ENCODE data around the gene PCSK9. TPM values are rescaled to one million over a fixed set of nuclear protein-coding genes. Genes with fewer than 3 reads are reported as not detected.

Gene PCSK9
- total and polyA plus RNA-seq, 2 experiments from 2014 or later, result 1.3 TPM; not detected in 1

- TF ChIP-seq CTCF (IDR thresholded peaks at IDR 0.05; ENCODE audit: low read depth, low read length), result no peak
- Histone ChIP-seq H3K4me3 (no peak overlapping the region), H3K27ac (no peak overlapping the region), H3K9me3 (ENCODE audit: low read depth) (no peaks in the 10 kb centered on the region), H3K36me3 (no peaks in the 10 kb centered on the region), H3K27me3 (peaks cover 7% of the 10 kb centered on the region), H3K4me1 (ENCODE audit: low read depth) (no peaks in the 10 kb centered on the region)
- no peak for DNase-seq (ENCODE audit: low read depth in 1 of 2, low spot score in 1 of 2)
Measured at GRCh38 chr1:55046871-55047270, 7.5 kb downstream of the PCSK9 start.

- TF ChIP-seq CTCF (IDR thresholded peaks at IDR 0.05; ENCODE audit: low read depth, low read length), result no peak
- Histone ChIP-seq H3K36me3 (no peaks in the 10 kb centered on the region), H3K9me3 (ENCODE audit: low read depth) (no peaks in the 10 kb centered on the region), H3K27ac (no peak overlapping the region), H3K4me3 (no peak overlapping the region), H3K4me1 (ENCODE audit: low read depth) (no peaks in the 10 kb centered on the region), H3K27me3 (no peaks in the 10 kb centered on the region)
- no peak for DNase-seq (ENCODE audit: low read depth in 1 of 2, low spot score in 1 of 2)
Measured at GRCh38 chr1:55047611-55048010, 8.3 kb downstream of the PCSK9 start.

DNA sequence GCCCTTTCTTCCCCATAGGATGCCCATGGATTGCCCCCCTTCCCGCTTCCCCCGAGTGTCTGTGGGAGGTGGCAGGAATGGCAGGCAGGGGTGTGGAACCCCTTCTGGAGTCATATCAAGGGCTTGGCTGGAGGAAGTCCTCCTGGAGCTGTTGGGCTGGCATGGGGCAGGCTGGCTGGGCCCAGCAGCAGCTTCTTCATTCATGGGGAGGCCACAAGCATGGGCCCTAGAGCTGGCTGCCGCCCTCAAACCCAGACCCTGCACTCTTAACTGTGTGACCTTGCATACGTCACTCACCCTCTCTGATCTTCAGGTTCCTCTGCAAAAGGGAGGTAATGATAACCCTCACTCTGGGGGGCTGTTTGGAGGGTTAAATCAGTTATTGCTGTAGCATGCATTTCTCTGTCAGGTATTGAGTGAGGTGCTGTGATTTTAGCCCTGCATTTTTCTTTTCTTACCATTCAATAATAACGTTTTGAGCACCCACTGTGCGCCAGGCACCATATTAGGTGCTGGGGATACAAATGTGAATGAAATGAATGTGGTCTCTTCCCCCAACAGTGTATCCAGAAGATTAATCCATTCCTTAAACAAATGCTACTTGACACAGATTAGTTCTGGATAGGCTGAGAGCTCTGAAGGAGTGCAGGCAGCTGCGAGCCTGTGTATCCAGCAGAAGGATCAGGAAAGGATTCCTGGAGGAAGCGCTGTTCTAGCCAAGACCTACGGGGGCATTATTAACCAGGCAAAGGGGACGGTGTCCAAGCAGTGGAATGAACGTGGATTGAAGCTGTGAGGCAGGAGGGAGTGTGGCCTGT is 9.3 kb downstream of the PCSK9 start:
- Histone ChIP-seq H3K27ac (no peak overlapping the region), H3K27me3 (no peaks in the 10 kb centered on the region), H3K9me3 (ENCODE audit: low read depth) (no peaks in the 10 kb centered on the region), H3K4me3 (no peak overlapping the region), H3K4me1 (ENCODE audit: low read depth) (no peaks in the 10 kb centered on the region), H3K36me3 (no peaks in the 10 kb centered on the region)
- DNase-seq (ENCODE audit: low read depth in 1 of 2, low spot score in 1 of 2), result no peak
- TF ChIP-seq CTCF (IDR thresholded peaks at IDR 0.05; ENCODE audit: low read depth, low read length), result no peak

DNA sequence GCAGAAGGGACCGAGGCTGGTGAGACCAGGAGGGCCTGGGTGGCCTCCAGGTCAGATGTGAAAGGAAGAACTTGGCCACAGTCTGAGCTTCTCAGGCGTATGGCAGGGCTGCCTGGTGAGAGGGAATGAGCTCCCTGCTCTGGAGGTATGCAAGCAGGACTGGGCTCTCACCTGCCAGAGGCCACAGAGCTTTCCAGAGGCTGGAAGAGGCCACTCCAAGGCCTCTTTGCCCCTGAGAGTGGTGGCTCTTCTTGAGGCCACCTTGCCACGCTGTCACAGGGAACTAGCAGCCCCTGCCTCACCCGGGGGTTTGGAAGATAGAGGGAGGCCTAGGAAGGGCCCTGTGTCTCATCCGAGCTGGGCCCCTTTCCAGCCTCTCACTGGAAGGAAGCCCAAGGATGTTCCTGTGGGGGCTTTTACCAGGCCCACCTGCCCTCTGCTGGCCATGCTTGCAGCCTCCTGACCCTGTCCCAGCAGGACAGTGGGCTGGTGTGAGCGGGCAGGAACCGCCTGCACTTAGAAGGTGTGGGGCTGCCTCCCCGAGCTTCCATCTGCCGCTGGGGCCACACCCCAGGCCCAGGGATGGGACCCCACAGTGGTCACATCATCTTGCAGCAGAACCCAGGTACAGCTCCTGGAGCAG is 10.0 kb downstream of the PCSK9 start:
- H3K4me3 ChIP-seq, result no peak overlapping the region
- H3K4me1 ChIP-seq (ENCODE audit: low read depth), result no peaks in the 10 kb centered on the region
- H3K27ac ChIP-seq, result no peak overlapping the region
- no peaks in the 10 kb centered on the region for H3K36me3 ChIP-seq
- DNase-seq (ENCODE audit: low read depth in 1 of 2, low spot score in 1 of 2), result no peak
- H3K27me3 ChIP-seq, result no peaks in the 10 kb centered on the region
- peak; percentile 10 for TF ChIP-seq CTCF (IDR thresholded peaks at IDR 0.05; ENCODE audit: low read depth, low read length)
- no peaks in the 10 kb centered on the region for H3K9me3 ChIP-seq (ENCODE audit: low read depth)

DNA sequence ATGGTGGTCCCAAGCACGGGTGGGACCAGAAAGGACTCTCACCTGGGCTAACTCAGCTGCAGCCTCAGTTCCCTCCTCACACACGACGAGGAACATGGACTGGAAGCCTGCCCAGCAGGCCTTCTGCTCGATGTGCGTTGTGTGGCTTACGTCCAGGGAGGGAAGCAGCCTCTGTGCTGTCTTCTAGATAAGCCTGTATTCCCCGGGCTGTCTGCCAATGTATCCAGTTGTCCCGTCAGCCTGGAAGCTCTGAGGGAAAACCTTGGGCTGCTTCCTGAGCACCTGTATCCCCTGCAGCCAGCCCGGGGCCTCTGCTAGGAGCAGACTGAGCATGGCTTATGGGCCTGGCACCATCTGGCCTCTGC is 10.5 kb downstream of the PCSK9 start:
- H3K9me3 ChIP-seq (ENCODE audit: low read depth), result no peaks in the 10 kb centered on the region
- no peaks in the 10 kb centered on the region for H3K4me1 ChIP-seq (ENCODE audit: low read depth)
- DNase-seq (ENCODE audit: low read depth in 1 of 2, low spot score in 1 of 2), result peak in 1 of 2 donors; percentile 85
- no peak overlapping the region for H3K4me3 ChIP-seq
- no peaks in the 10 kb centered on the region for H3K27me3 ChIP-seq
- no peak for TF ChIP-seq CTCF (IDR thresholded peaks at IDR 0.05; ENCODE audit: low read depth, low read length)
- no peaks in the 10 kb centered on the region for H3K36me3 ChIP-seq
- no peak overlapping the region for H3K27ac ChIP-seq

Data from cardiac muscle cell (in vitro differentiated cells and primary cell).